NCI-H128 (cell line): Measurements from ENCODE around the gene LRR1.
"Not testable (repeated sequence)": the region's sequence is repeated elsewhere in the genome, so short reads cannot be mapped to it uniquely, and the experiment has no call there.

Experiments used
- DNase-seq: peaks from one replicate; lab custom pipeline; 2025; ENCODE audit not compliant: unreplicated experiment; lab: John Stamatoyannopoulos, UW

The LRR1 gene

DNA sequence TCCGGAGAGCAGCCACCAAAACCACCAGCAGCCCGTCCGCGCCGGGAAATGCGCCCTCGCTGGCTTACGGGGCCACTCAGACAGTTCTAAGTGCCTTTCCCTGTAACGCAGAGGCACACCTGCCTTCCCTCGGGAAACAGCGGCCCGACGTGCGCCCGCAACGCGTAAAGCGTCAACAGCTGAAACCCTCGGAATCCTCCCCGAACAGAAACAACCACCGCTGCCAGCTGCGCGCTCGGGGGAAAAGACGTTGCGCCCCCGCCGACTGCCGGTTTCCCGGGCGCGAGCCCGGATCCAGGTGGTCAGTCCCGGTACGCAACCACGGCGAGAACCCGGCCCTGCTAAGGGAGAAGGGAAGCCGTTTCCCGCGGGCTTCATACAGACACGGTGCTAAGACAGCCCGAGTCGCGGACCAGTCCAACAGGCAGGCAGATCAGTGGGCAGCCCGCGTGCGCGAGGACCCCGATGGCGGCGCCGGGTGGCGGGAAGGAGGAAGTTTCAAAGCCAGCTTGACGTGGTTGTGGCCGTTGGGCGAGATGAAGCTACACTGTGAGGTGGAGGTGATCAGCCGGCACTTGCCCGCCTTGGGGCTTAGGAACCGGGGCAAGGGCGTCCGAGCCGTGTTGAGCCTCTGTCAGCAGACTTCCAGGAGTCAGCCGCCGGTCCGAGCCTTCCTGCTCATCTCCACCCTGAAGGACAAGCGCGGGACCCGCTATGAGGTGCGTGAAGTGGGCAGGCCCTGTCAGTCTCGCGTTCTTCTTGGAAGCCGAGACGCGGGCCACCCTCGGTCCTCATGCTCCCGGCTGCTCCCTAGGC is at the start of gene LRR1:
LRR1 (plus strand) TSS at position 456 of the 816 bp plus-strand sequence; CDS start at position 537, 81 bp downstream.
- DNase-seq = peak; percentile 79

DNA sequence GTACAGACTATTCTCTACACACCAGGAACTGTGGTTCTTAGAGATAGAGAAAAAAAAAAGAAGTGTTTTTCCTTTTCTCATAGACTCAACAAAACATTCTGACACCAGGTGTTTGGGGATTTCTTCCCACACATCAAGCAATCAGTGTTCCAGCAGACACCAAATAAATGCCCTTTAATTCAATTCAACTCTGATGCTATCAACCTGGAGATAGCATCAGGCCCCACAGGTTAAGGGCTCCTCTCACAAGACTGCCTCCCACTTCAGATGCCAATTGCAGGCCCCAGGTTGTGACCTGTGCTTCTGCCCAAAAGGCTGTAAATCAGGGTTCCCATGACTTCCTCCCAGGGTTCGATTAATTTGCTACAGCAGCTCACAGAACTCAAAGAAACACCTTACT is 49.3 kb upstream of the LRR1 start:
- DNase-seq = no peak

DNA sequence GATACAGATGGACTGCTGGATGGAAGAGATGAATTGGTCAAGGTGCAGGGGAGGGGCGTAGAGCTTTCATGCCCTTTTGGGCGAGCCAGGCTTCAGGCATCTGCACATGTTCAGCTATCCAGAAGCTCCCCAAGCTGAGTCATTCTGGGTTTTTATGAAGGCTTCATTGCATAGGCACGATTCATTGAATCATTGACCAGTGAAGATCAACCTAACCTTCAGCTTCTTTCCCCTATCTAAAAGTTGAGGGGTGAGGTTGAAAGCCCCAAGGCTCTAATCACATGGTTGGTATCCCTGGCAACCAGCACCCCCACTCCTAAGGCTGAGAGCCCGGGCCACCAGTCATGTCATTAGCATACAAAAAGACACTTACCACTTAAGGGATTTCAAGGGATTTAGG is 48.9 kb upstream of the LRR1 start:
- no peak for DNase-seq

GRCh38 chr14:49550286-49551184 is 48.2 kb upstream of the LRR1 start:
- DNase-seq = no peak

DNA sequence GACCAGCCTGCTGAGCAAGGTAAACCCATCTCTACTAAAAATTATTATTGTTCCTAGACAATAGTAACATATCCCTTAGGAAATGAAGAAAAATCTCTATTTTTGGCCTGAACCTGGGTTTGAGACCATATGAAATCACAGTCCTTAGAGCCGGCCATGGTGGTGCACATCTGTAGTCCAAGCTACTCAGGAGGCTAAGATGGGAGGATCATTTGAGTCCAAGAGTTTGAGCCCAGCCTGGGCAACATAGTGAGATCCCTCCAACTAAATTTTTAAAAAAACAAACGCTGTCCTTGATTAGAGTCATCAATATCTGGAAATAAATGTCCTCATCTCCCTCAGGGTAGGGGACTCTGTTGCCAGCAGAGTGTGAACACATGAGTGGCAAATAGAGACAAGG is 47.2 kb upstream of the LRR1 start:
- DNase-seq = no peak

DNA sequence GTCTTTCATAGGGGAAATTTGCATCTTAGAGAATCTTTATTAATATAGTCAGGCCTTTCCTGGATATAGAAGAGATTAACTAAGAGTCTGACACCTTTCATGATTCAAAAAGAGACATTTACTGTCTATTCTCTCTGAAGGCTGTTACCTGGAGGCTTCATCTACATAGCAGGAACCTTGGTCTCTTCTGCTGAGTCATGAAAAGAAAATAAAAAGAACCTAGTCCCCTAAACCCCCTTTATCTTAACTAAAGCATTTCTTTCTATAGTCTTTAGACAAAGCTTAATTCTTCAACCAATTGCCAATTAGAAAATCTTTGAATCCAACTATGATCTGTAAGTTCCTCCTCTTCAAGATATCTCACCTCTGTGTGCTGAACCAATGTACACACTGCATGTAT is 45.6 kb upstream of the LRR1 start:
- no peak for DNase-seq

GRCh38 chr14:49553892-49554291 is 44.8 kb upstream of the LRR1 start:
- no peak for DNase-seq

DNA sequence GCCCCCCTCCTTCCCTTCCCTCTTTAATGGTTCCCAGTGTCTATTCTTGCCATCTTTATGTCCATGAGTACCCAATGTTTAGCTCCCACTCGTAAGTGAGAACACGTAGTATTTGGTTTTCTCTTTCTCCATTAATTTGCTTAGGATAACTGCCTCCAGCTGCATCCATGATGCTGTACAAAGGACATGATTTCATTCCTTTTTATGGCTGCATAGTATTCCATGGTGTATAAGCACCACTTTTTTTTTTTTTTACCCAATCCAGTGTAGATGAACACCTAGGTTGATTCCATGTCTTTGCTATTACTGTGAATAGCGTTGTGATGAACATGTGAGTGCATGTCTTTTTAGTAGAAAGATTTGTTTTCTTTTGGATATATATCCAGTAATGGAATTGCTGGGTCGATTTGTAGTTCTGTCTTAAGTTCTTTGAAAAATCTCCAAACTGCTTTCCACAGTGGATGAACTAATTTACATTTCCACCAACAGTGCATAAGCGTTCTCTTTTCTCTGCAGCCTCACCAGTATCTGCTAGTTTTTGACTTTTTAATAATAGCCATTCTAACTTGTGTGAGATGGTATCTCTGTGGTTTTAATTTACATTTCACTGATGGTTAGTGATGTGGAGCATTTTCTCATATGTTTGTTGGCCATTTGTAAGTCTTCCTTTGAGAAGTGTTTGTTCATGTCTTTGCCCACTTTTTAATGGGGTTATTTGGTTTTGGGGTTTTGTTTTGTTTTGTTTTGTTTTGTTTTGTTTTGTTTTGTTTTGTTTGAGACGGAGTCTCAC is 38.6 kb upstream of the LRR1 start:
- DNase-seq = no peak

- no peak for DNase-seq
Observed at GRCh38 chr14:49566714-49567113, 32.0 kb upstream of the LRR1 start.

GRCh38 chr14:49569281-49569680 is 29.5 kb upstream of the LRR1 start:
- DNase-seq = no peak

DNA sequence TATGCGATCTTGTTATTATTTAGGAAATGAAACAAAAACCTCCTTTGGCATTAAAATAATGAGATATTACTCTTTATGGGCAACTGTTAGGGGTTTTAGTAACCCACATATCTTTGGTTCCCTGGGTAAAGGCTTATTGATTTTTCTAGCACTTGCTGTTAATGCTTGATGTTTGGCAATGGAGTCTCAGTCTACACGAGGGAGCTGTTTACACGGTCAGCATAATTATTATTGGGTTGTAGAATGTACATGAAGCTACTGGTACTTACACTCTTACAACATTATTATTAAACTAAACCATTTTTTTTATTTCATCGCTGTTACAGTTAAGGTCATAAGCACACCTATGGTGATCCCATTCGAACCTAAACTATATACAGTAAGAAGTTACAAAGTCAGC is 24.7 kb upstream of the LRR1 start:
- no peak for DNase-seq

DNA sequence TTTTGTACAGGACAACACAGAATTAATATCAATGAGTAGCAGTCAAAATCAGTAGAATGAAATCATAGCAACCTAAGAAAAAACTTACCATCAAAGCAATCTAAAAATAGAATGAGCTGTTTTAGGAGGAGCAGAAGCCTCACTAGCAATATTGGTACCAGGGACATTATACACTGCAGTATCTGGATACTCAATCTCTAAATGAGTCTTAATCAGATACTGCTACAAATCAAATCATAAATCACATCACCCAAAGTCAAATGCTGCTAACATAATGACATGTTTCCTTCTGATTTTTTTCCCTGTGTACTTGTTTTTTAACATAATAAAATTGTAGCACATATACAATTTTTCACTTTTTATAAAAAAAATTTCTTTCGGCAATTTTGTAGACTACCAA is 20.6 kb upstream of the LRR1 start:
- DNase-seq = no peak

DNA sequence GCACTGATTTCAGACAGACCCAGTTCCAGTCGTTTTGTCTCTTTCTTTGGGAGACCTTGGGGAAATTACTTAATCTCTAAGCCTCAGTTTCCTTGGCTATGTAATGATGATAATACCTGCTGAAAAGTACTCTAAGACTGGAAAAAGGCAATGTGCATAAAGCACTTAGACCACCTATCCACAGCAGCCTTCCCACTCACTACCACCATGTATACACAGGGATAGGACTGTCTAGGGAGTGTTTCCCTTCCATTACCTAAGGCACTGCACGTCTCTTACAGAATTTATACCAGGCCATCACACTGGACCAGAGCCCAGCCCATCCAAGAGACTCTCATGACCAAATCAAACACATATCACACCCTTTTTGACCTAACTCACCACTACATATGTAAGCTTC is 18.9 kb upstream of the LRR1 start:
- DNase-seq = no peak

DNA sequence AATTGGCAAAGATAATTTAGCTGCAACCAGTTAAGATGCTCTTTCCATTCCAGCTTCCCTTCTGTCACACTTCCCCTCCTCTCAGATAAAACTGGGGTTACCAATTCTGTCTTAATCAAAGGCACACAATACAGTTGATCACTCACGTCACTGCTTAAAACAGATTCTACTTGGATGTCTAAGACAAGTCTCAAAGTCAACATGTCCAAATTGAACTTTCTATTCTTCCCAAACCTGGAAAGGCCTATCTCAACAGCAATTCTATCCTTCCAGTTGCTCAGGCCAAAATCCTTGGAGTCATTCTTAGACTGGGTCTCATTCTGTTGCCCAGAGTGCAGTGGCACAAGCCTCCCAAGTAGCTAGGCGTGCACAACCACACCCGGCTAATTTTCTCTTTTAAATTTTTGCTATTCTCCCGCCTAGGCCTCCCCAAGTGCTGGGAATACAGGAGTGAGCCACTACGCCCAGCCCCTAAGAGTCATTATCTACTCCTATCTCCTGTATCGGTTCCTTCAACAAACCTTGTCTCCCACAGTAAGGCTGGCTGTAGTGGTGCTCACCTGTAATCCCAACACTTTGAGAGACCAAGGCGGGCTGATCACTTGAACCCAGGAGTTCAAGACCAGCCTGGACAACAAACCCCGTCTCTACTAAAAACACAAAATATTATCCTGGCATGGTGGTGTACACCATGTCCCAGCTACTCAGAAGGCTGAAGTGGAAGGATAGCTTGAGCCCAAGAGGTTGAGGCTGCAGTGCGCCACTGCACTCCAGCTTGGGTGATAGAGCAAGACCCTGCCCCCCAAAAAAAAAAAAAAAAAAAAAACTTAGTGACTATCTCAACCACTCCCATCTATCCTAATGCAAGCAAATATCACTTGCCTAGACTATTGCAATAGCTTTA is 17.3 kb upstream of the LRR1 start:
- DNase-seq = no peak

- no peak for DNase-seq
Observed at GRCh38 chr14:49582113-49582977, 16.4 kb upstream of the LRR1 start.

DNA sequence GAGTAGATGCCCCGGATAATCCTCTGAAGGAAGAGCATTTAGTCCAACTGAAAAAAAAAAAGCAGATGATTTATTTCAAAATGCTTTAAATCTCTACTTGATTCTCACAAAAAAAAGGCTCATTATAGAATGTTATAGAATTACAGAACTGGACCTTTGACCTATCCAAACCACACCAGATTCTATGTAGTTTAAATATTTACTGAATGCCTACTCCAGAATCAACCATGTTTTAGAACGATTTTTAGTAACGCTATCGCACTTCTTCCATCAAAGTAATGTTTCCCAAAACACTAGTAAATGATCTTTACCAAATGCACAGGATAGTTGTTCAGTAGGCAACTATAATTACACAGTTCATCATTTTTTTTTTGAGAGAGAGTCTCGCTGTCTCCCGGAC is 15.1 kb upstream of the LRR1 start:
- no peak for DNase-seq

DNA sequence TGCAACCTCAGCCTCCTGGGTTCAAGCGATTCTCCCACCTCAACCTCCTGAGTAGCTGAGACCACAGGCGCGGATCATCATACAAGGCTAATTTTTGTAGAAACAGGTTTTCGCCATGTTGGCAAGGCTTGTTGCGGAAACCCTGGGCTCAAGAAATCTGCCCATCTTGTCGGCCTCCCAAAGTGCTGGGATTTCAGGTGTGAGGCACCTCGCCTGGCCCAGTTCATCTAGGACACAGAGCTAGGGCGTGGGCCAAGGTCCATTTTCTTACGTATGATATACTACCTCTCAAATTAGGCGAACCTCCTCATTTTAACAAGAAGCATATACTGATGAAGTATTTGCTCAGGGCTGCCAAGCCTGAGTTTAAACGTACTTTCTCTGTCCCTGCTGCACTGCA is 14.7 kb upstream of the LRR1 start:
- no peak for DNase-seq

DNA sequence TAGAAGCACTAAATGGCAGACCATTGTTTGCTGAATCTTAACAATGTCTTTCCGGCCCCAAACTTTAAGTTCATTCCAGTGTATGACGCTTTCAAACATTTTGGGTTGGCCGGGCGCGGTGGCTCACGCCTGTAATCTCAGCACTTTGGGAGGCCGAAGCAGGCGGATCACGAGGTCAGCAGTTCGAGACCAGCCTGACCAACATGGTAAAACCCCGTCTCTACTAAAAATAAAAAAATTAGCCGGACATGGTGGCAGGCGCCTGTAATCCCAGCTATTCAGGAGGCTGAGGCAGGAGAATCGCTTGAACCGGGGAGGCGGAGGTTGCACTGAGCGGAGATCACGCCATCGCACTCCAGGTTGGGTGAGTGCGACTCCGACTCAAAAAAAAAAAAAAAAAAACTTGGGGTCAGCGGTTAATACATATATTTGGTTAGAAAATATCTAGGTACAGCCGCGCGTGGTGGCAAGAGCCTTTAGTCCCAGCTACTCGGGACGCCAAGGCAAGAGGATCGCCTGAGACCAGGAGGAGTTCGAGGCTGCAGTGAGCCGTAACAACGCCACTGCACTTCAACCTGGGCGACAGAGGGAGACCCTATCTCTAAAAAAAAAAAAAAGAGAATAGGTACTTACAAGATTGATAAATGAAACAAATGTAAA is 13.6 kb upstream of the LRR1 start:
- not testable (repeated sequence) for DNase-seq
